Ovary (tissue), 9 donors: Measurements from ENCODE around the gene PFKP. TPM values are rescaled to one million over a fixed set of nuclear protein-coding genes. Genes with fewer than 3 reads are reported as not detected.

Experiments
- DNase-seq, 5 donors: peaks; one replicate each; pipeline ENCODE4 v3.0.0-alpha.2; 2019 to 2020
- H3K27ac ChIP-seq, 2 donors: fragments of 200-600 bp; one replicate each; pipeline versions ENCODE4 v1.5.1 to v1.8.0; 2019 to 2022
- H3K27me3 ChIP-seq: fragments of 200-600 bp; one replicate; pipeline ENCODE4 v1.8.0; 2022
- H3K36me3 ChIP-seq: fragments of 200-600 bp; sonication (generic); one replicate; pipeline ENCODE4 v1.5.1; 2019
- H3K4me1 ChIP-seq: one replicate; pipeline ENCODE4 v1.8.1; 2013; ENCODE audit warnings: mild to moderate bottlenecking, moderate library complexity; ENCODE audit not compliant: insufficient read depth
- H3K4me3 ChIP-seq: fragments of 200-600 bp; sonication (generic); one replicate; pipeline ENCODE4 v1.5.1; 2017
- H3K9me3 ChIP-seq, 2 donors: fragments of 200-600 bp in 1 of 2; sonication (generic) in 1 of 2; one replicate each; pipeline versions ENCODE4 v1.5.1 to v1.8.1; 2013 to 2019; ENCODE audit warnings: mild to moderate bottlenecking in 1 of 2, moderate library complexity in 1 of 2
- CTCF ChIP-seq, 3 donors: fragments of 450-650 bp in 2 of 3; fragments of 200-600 bp in 1 of 3; IDR thresholded peaks; one replicate each; pipeline versions ENCODE4 v1.5.1 to v1.8.0; 2016 to 2022; ENCODE audit warnings: antibody characterized with exemption in 3 of 3, mild to moderate bottlenecking in 1 of 3
- EP300 ChIP-seq: sonication (generic); formaldehyde crosslinking; IDR thresholded peaks from one replicate; pipeline ENCODE4 v1.6.1; 2017; ENCODE audit warnings: antibody characterized with exemption
- POLR2A ChIP-seq: fragments of 450-650 bp; IDR thresholded peaks from one replicate; pipeline ENCODE4 v1.6.1; 2017; ENCODE audit warnings: antibody characterized with exemption, mild to moderate bottlenecking, moderate library complexity
- WGBS, 3 donors: extraction: QIAGEN DNeasy Blood & Tissue Kit in 1 of 3; methylation state at CpG; one replicate each; pipeline versions ENCODE4 v1.1.5 to v1.1.7; 2013 to 2017; 5-methylcytosine and 5-hydroxymethylcytosine counted together
- intact Hi-C, 4 donors: fragments of 100-400 bp; cut with DNase I; formaldehyde crosslinking; loops; one replicate each; pipeline versions ENCODE4 v1.11.0 to v1.15.1; 2022 to 2023
- polyA plus RNA-seq, 2 donors: library from polyadenylated mRNA; stranded (reverse); fragments of 200-250 nt in 1 of 2; fragments of 350-450 nt in 1 of 2; fragmentation: Illumina TruSeq in 1 of 2; extraction: RNeasy Lipid Tissue Mini Kit (QIAGEN cat#74804) in 1 of 2; gene quantifications; one replicate each; pipeline ENCODE4 v1.2.3, GENCODE V29; 2013 to 2014
- total RNA-seq, 7 donors: library from RNA; depleted of rRNA in 2 of 7; stranded (reverse); fragments of >200 nt in 2 of 7; fragmentation: NEBNext Ultra II Directional in 3 of 7; extraction: Animal tissue kit (Norgen Biotek cat#: 25700) in 3 of 7; gene quantifications; one replicate each; pipeline versions ENCODE4 v1.1.0 to v1.2.4, GENCODE V29; 2016 to 2023
- donor health status: DM: no; HTN: no; CAD: no; lungs with moderate emphysema.
- donor health status: DM: no; HTN: no; CAD: no.
- donor health status: Bipolar disorder and iron deficiency.
- donor health status: DM: yes; HTN: yes; CAD: no.
- donor health status: DM: no; HTN: no; CAD: no.
- donor health status: DM: yes; HTN: yes; CAD: no.

Gene PFKP
- total and polyA plus RNA-seq, 9 donors = 12.4 to 74.9 (median 23.1) TPM

DNA sequence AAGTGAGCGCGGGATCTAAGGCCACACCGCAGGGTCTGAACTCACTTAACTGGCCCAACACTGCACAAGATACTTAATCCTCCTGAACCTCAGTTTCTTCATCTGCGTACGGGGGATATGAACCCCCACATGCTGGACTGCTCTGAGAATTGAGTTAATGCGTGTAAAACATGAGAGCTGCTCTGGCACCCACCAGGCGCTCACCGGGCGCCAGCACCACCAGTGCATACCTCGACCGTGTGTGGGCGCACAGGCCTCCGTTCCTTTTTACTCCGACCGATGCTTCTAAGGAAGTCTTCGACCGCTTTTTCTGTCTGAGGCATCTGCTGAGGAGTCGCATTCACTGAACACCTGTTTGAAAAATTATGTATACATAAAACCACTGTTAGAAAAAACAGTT lies 78.0 kb downstream of the PFKP start:
- no peak for DNase-seq
- 95 to 97% (median 96%) methylated on average over 18 of the region's 18 CpGs for WGBS, 3 donors
- intact Hi-C loops = no loop called here
- no peaks in the 10 kb centered on the region for H3K36me3 ChIP-seq
- no peak overlapping the region for H3K27ac ChIP-seq
- no peaks in the 10 kb centered on the region for H3K27me3 ChIP-seq
- H3K4me3 ChIP-seq = no peak overlapping the region
- no peak for TF ChIP-seq POLR2A
- TF ChIP-seq EP300 = no peak
- no peak for TF ChIP-seq CTCF (IDR thresholded peaks at IDR 0.05)
- H3K4me1 ChIP-seq = no peaks in the 10 kb centered on the region
- no peaks in the 10 kb centered on the region for H3K9me3 ChIP-seq

DNA sequence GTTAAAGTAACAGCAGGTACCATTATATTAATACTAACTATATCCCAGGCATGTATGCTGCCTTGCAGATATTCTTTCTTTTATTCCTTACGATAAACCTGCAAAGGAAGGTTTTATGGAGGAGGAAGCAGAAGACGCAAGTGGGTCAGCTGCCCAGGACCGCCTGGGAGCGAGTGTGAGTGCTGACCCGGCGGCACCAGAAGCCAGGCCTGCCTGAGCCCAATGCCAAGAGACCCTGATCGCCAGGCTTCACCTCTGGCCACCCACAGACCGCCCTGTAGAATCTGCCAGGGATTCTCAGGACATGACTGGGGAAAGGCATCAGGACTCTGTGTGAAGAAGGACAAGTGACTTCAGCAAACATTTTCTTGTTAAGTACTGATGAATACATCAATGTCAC lies 78.9 kb downstream of the PFKP start:
- H3K9me3 ChIP-seq = no peaks in the 10 kb centered on the region
- 89 to 97% (median 90%) methylated on average over 8 of the region's 8 CpGs for WGBS, 3 donors
- H3K4me3 ChIP-seq = no peak overlapping the region
- H3K27me3 ChIP-seq = no peaks in the 10 kb centered on the region
- no peaks in the 10 kb centered on the region for H3K36me3 ChIP-seq
- intact Hi-C loops = no loop called here
- TF ChIP-seq POLR2A = no peak
- no peak for TF ChIP-seq EP300
- TF ChIP-seq CTCF (IDR thresholded peaks at IDR 0.05) = no peak
- no peak for DNase-seq
- H3K27ac ChIP-seq = no peak overlapping the region
- no peaks in the 10 kb centered on the region for H3K4me1 ChIP-seq

DNA sequence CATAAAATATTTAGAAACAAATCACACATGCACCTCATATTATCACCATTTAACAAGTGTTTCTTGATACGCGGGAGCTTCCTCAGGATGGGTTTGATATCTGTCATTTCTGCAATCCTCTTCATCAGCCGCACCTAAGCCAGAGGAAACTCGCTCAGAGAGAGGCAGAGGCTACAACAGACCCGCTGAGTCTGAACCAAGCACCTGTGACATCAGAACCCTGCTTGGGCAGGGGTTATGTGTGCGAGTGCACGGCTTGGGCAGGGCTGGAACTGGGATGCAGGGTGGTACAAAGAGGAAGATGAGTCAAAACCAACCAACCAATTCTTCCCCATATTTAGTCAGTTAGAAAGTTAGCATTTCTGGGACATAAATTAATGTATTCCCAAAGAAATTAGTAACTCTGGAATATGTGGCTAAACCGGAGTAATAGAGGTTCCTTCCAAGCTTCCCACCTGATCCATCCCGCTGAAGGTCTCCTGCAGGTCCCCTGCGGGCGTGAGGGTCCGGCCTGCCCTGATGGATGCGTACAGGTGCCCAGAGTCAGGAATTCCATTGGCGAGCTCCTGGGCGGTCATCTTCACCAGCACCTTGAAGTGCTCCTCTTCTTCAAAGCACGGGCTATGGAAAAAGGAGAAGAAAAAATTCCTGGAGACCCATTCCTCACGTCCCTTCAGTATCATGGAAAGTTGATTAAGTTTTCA lies 79.9 kb downstream of the PFKP start:
- no peak for DNase-seq
- no peak for TF ChIP-seq EP300
- no peak for TF ChIP-seq CTCF (IDR thresholded peaks at IDR 0.05)
- TF ChIP-seq POLR2A = no peak
- intact Hi-C loops = no loop called here
- no peaks in the 10 kb centered on the region for H3K9me3 ChIP-seq
- no peaks in the 10 kb centered on the region for H3K27me3 ChIP-seq
- WGBS, 3 donors = 88 to 95% (median 89%) methylated on average over 17 of the region's 17 CpGs
- H3K4me1 ChIP-seq = no peaks in the 10 kb centered on the region
- no peak overlapping the region for H3K4me3 ChIP-seq
- no peak overlapping the region for H3K27ac ChIP-seq
- no peaks in the 10 kb centered on the region for H3K36me3 ChIP-seq

DNA sequence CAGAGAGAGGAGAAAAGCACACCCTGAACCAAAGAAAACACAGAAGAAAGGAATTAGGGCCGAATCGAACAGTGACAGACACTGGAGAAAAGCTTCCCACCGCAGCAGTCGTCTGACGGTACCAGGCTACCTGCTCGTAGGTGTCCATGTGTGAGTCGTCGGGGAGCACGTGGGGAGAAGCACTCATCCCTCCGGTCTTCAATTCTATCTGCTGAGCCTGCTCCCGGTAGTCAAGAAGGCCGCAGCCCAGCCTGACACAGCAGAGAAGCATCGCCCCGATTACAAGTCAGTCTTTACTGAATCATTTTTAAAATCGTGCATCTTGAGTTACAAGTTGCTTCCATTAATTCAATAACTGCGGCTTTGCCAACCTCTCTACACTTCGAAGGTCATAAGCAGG lies 80.7 kb downstream of the PFKP start:
- Histone ChIP-seq H3K4me3 (no peak overlapping the region), H3K36me3 (no peaks in the 10 kb centered on the region), H3K9me3 (no peaks in the 10 kb centered on the region), H3K27me3 (no peaks in the 10 kb centered on the region), H3K27ac (no peak overlapping the region), H3K4me1 (no peaks in the 10 kb centered on the region)
- no peak for DNase-seq
- intact Hi-C loops = no loop called here
- 84 to 91% (median 85%) methylated on average over 17 of the region's 17 CpGs for WGBS, 3 donors
- TF ChIP-seq EP300 = no peak
- TF ChIP-seq CTCF (IDR thresholded peaks at IDR 0.05) = no peak
- no peak for TF ChIP-seq POLR2A
